GM12878 (cell line): Measurements from ENCODE around the gene CDC14A. TPM values are rescaled to one million over a fixed set of nuclear protein-coding genes. Genes with fewer than 3 reads are reported as not detected.

Experiments
- ATAC-seq: fragments of 200-7000 bp; cut with Tn5 transposase; 3 replicates; pipeline ENCODE4 v1.9.1; 2020; ENCODE audit warnings: mild to moderate bottlenecking, moderate library complexity
- BruUV-seq: library from RNA; stranded (reverse); fragments of 400-500 nt; replicated peaks from 2 replicates; lab custom pipeline; 2021; lab: Mats Ljungman, UMichigan
- CTCF ChIA-PET: fragments of 300-600 bp; sonication (Branson Sonifier 250); formaldehyde crosslinking; extraction: SDS; loops from one replicate; lab custom pipeline; 2021; ENCODE audit warnings: inconsistent platforms; lab: Yijun Ruan, JAX
- POLR2A ChIA-PET: fragments of 350-600 bp; formaldehyde crosslinking; extraction: SDS; loops from one replicate; lab custom pipeline; 2021; ENCODE audit warnings: inconsistent platforms; lab: Charles Lee
- RAD21 ChIA-PET: fragments of 300-600 bp; sonication (Branson Sonifier 250); formaldehyde crosslinking; loops from one replicate; lab custom pipeline; 2023; ENCODE audit warnings: antibody characterized with exemption; ENCODE audit not compliant: unreplicated experiment; lab: Charles Lee
- SMC1A ChIA-PET: fragments of 300-600 bp; sonication (Branson Sonifier 250); formaldehyde crosslinking; loops from one replicate; lab custom pipeline; 2023; ENCODE audit not compliant: unreplicated experiment, uncharacterized antibody; lab: Charles Lee
- DNase-seq: peaks from one replicate; pipeline ENCODE4 v3.0.0-alpha.2; 2011; ENCODE audit warnings: low read depth, low spot score
- FAIRE-seq: peaks from 3 replicates; lab custom pipeline; 2011; peaks lifted over from hg19 to GRCh38; lab: Jason Lieb, UNC
- H2AFZ ChIP-seq: 2 replicates; pipeline ENCODE4 v1.6.0; 2011; ENCODE audit warnings: low read depth, low read length, control low read depth; ENCODE audit not compliant: control insufficient read depth
- H3K27ac ChIP-seq: 2 replicates; pipeline ENCODE4 v1.5.1; 2011; ENCODE audit warnings: control low read depth; ENCODE audit not compliant: control insufficient read depth, insufficient read depth
- H3K27me3 ChIP-seq, 2 experiments: replicated peaks in 1 of 2; 2 replicates each; pipeline versions ENCODE4 v1.6.0 to v1.6.1; 2011; ENCODE audit warnings: low read length in 1 of 2; ENCODE audit not compliant: control insufficient read depth in 2 of 2, insufficient read depth in 2 of 2
- H3K36me3 ChIP-seq, 2 experiments: 2 replicates each; pipeline ENCODE4 v1.5.1; 2011; ENCODE audit warnings: low read length in 1 of 2; ENCODE audit not compliant: control insufficient read depth in 2 of 2, insufficient read depth in 2 of 2
- H3K4me1 ChIP-seq: 2 replicates; pipeline ENCODE4 v1.6.1; 2011; ENCODE audit warnings: mild to moderate bottlenecking, low read length, moderate library complexity, mixed read lengths; ENCODE audit not compliant: control insufficient read depth, insufficient read depth
- H3K4me2 ChIP-seq: 2 replicates; pipeline ENCODE4 v1.6.0; 2011; ENCODE audit warnings: control low read depth; ENCODE audit not compliant: control insufficient read depth, insufficient read depth
- H3K4me3 ChIP-seq: fragments of 200-600 bp; sonication (generic); 2 replicates; pipeline ENCODE4 v1.5.1; 2016
- H3K79me2 ChIP-seq: 2 replicates; pipeline ENCODE4 v1.6.0; 2011; ENCODE audit warnings: low read length; ENCODE audit not compliant: control insufficient read depth, insufficient read depth
- H3K9ac ChIP-seq: 2 replicates; pipeline ENCODE4 v1.8.0; 2011; ENCODE audit warnings: low read length, control low read depth, mixed read lengths; ENCODE audit not compliant: control insufficient read depth, insufficient read depth
- H3K9me3 ChIP-seq: replicated peaks from 3 replicates; pipeline ENCODE4 v1.5.1; 2011; ENCODE audit warnings: mild to moderate bottlenecking, low read length; ENCODE audit not compliant: control insufficient read depth, insufficient read depth
- H4K20me1 ChIP-seq: 2 replicates; pipeline ENCODE4 v1.6.0; 2011; ENCODE audit not compliant: control insufficient read depth, insufficient read depth
- BCL3 ChIP-seq: IDR thresholded peaks from 2 replicates; pipeline ENCODE4 v1.6.1; 2011; ENCODE audit warnings: borderline replicate concordance, low read depth, mild to moderate bottlenecking, moderate library complexity, low read length; ENCODE audit not compliant: insufficient read depth, poor library complexity, severe bottlenecking
- FOXK2 ChIP-seq: fragments of 450-650 bp; IDR thresholded peaks from 2 replicates; pipeline ENCODE4 v1.6.1; 2017; ENCODE audit warnings: mild to moderate bottlenecking, moderate library complexity
- FOXM1 ChIP-seq: IDR thresholded peaks from 2 replicates; pipeline ENCODE4 v1.6.1; 2012; ENCODE audit warnings: low read depth, mild to moderate bottlenecking, inconsistent platforms, low read length, moderate library complexity
- KDM1A ChIP-seq: fragments of 200-600 bp; sonication (generic); IDR thresholded peaks from 2 replicates; pipeline ENCODE4 v1.6.1; 2016; ENCODE audit warnings: borderline replicate concordance
- NR2F1 ChIP-seq: fragments of 450-650 bp; conservative IDR thresholded peaks from 2 replicates; pipeline ENCODE4 v1.6.1; 2017; ENCODE audit warnings: mild to moderate bottlenecking
- PBX3 ChIP-seq: IDR thresholded peaks from 2 replicates; pipeline ENCODE4 v1.6.1; 2011; ENCODE audit warnings: mild to moderate bottlenecking, low read depth, low read length, moderate library complexity; ENCODE audit not compliant: insufficient replicate concordance
- POLR2AphosphoS2 ChIP-seq: IDR thresholded peaks from 2 replicates; pipeline ENCODE4 v1.6.1; 2011; ENCODE audit warnings: low read depth, mild to moderate bottlenecking, low read length, improper control_type of control experiment, moderate library complexity
- SREBF2 ChIP-seq: IDR thresholded peaks from 2 replicates; pipeline ENCODE4 v1.6.1; 2012; ENCODE audit warnings: mild to moderate bottlenecking, low read length
- YBX1 ChIP-seq: fragments of 450-650 bp; IDR thresholded peaks from 2 replicates; pipeline ENCODE4 v1.6.1; 2016; ENCODE audit warnings: antibody characterized with exemption
- in situ Hi-C: fragments of 300-500 bp; cut with MboI; formaldehyde crosslinking; loops from 9 replicates; pipeline ENCODE4 v1.14.3; 2018; ENCODE audit warnings: mixed read lengths
- intact Hi-C: fragments of 100-400 bp; cut with micrococcal nuclease; formaldehyde crosslinking; loops from one replicate; pipeline ENCODE4 v1.14.2; 2022; ENCODE audit not compliant: unreplicated experiment
- polyA plus RNA-seq, 11 experiments: library from polyadenylated mRNA; depleted of rRNA in 4 of 11; unstranded in 6 of 11; stranded (reverse) in 5 of 11; fragments of >200 nt; fragmentation: Nextera tagmentation in 4 of 11; fragmentation: Illumina TruSeq in 1 of 11; extraction: Ambion mirVana in 4 of 11; extraction: Trizol in 1 of 11; gene quantifications; 1 replicate in 1 of 11; 2 replicates in 10 of 11; pipeline versions ENCODE4 v1.2.1 to v1.2.3, GENCODE V29; 2011 to 2016; ENCODE audit warnings: inconsistent platforms in 2 of 11, missing spikeins in 2 of 11, low read depth in 1 of 11
- total RNA-seq, 4 experiments: library from RNA; depleted of rRNA in 3 of 4; stranded (reverse); fragments of >200 nt in 3 of 4; fragmentation: Illumina TruSeq in 1 of 4; extraction: Trizol in 1 of 4; gene quantifications; 2 replicates each; pipeline versions ENCODE4 v1.2.1 to v1.2.3, GENCODE V29; 2013 to 2021
- TF ChIP-seq, protein P1 (sequence below): IDR thresholded peaks from 2 replicates; pipeline ENCODE4 v1.6.1; 2012; ENCODE audit warnings: improper control_type of control experiment, low read depth, low read length; ENCODE audit not compliant: insufficient replicate concordance
- TF ChIP-seq, protein P2 (sequence below): fragments of 150-350 bp; IDR thresholded peaks from 2 replicates; pipeline ENCODE4 v1.6.1; 2016; ENCODE audit warnings: low read depth, low read length

Gene CDC14A
- total and polyA plus RNA-seq, 10 of the 15 experiments (the other 5 are each of a cell fraction or from before 2014, with no cell fraction given) = 1.5 to 7.1 (median 5.5) TPM

- no peaks in the 10 kb centered on the region for H3K4me1 ChIP-seq
- H3K4me3 ChIP-seq = no peak overlapping the region
- H3K36me3 ChIP-seq = no peaks in the 10 kb centered on the region
- ATAC-seq = no peak
- ChIA-PET CTCF (interaction anchor here (0.6 to 1.6 kb wide), 2 partner anchors 11 to 16 kb away, joined by 3 to 6 read pairs; no protein-coding TSS in a partner anchor), POLR2A (no interaction called here), SMC1A (no interaction called here), RAD21 (no interaction called here)
- H4K20me1 ChIP-seq = no peaks in the 10 kb centered on the region
- H3K9me3 ChIP-seq = no peaks in the 10 kb centered on the region
- no peak for DNase-seq
- H3K27ac ChIP-seq = no peak overlapping the region
- in situ Hi-C loops (no loop called here), intact Hi-C loops (no loop called here)
- H3K4me2 ChIP-seq = no peak overlapping the region
- H3K27me3 ChIP-seq = no peaks in the 10 kb centered on the region
- no peak overlapping the region for H3K9ac ChIP-seq
- H2AFZ ChIP-seq = no peak overlapping the region
- no peak for FAIRE-seq
- no peaks in the 10 kb centered on the region for H3K79me2 ChIP-seq
- no TSS peak for BruUV-seq
- TF ChIP-seq, protein P1, sequence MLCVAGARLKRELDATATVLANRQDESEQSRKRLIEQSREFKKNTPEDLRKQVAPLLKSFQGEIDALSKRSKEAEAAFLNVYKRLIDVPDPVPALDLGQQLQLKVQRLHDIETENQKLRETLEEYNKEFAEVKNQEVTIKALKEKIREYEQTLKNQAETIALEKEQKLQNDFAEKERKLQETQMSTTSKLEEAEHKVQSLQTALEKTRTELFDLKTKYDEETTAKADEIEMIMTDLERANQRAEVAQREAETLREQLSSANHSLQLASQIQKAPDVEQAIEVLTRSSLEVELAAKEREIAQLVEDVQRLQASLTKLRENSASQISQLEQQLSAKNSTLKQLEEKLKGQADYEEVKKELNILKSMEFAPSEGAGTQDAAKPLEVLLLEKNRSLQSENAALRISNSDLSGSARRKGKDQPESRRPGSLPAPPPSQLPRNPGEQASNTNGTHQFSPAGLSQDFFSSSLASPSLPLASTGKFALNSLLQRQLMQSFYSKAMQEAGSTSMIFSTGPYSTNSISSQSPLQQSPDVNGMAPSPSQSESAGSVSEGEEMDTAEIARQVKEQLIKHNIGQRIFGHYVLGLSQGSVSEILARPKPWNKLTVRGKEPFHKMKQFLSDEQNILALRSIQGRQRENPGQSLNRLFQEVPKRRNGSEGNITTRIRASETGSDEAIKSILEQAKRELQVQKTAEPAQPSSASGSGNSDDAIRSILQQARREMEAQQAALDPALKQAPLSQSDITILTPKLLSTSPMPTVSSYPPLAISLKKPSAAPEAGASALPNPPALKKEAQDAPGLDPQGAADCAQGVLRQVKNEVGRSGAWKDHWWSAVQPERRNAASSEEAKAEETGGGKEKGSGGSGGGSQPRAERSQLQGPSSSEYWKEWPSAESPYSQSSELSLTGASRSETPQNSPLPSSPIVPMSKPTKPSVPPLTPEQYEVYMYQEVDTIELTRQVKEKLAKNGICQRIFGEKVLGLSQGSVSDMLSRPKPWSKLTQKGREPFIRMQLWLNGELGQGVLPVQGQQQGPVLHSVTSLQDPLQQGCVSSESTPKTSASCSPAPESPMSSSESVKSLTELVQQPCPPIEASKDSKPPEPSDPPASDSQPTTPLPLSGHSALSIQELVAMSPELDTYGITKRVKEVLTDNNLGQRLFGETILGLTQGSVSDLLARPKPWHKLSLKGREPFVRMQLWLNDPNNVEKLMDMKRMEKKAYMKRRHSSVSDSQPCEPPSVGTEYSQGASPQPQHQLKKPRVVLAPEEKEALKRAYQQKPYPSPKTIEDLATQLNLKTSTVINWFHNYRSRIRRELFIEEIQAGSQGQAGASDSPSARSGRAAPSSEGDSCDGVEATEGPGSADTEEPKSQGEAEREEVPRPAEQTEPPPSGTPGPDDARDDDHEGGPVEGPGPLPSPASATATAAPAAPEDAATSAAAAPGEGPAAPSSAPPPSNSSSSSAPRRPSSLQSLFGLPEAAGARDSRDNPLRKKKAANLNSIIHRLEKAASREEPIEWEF = no peak
- TF ChIP-seq FOXM1 (no peak), NR2F1 (no peak), YBX1 (no peak), POLR2AphosphoS2 (no peak), FOXK2 (no peak), SREBF2 (no peak), BCL3 (no peak), PBX3 (no peak), KDM1A (no peak)
- TF ChIP-seq, protein P2, sequence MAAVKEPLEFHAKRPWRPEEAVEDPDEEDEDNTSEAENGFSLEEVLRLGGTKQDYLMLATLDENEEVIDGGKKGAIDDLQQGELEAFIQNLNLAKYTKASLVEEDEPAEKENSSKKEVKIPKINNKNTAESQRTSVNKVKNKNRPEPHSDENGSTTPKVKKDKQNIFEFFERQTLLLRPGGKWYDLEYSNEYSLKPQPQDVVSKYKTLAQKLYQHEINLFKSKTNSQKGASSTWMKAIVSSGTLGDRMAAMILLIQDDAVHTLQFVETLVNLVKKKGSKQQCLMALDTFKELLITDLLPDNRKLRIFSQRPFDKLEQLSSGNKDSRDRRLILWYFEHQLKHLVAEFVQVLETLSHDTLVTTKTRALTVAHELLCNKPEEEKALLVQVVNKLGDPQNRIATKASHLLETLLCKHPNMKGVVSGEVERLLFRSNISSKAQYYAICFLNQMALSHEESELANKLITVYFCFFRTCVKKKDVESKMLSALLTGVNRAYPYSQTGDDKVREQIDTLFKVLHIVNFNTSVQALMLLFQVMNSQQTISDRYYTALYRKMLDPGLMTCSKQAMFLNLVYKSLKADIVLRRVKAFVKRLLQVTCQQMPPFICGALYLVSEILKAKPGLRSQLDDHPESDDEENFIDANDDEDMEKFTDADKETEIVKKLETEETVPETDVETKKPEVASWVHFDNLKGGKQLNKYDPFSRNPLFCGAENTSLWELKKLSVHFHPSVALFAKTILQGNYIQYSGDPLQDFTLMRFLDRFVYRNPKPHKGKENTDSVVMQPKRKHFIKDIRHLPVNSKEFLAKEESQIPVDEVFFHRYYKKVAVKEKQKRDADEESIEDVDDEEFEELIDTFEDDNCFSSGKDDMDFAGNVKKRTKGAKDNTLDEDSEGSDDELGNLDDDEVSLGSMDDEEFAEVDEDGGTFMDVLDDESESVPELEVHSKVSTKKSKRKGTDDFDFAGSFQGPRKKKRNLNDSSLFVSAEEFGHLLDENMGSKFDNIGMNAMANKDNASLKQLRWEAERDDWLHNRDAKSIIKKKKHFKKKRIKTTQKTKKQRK = no peak
Observed at GRCh38 chr1:100474834-100475233, 122.5 kb downstream of the CDC14A start.
